Stimulated activated CD8-positive, alpha-beta memory T cell treated with anti-CD3 and anti-CD28 coated beads, Interleukin-4, amount 100 ng/mL, for 48 hours (primary cell): ENCODE measurements around the gene AP4M1.

Experiments
- DNase-seq: peaks from one replicate; pipeline ENCODE4 v3.0.0-alpha.2; 2020

Gene AP4M1

DNA sequence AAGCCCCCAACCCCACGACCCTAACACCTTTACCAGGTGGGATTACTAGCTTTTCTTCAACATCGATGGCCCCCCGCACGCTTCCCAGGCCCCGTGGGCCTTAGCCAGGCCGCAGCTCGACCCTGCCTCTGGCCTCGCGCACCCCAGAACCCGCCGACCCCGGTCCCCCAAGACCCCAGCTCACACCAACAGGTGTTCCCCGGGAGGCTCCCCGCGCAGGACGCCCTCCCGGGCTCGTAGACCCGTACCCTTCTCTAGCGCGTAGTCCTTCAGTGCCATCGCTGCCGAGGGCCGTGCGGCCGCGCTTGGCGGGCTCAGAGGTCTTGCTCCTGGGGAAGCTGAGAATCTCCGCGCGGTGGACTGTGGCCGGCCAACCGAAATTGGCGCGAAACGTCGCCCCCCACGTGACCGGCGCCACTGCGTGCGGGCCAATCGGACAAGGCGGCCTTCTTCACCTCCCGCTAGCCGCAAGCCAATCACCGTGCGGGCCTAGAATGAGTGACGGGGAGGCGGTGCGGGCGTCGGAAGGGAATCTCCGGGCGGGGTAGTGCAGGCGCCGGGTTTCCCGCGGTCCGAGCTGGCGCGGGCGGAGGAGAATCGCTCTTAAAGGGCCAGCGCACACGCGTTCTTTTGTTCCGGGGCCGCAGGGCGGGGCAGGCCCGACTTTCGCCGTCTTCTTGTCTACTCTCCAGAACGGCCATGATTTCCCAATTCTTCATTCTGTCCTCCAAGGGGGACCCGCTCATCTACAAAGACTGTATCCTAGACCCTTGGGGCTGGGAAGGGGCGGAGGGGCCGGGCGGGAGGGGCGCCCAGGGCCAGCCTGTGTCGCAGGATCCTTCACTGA, at the start of gene AP4M1, which contains the start of gene MCM7:
Gene AP4M1, plus strand, starts transcription at position 628 of the 847 bp plus-strand sequence. Its CDS starts 72 bp downstream, at position 700.
Gene MCM7, minus strand, starts transcription at position 382 of the 847 bp plus-strand sequence. Its CDS starts 103 bp downstream, at position 279.
- peak; percentile 98 for DNase-seq

- DNase-seq, result no peak
Measured at GRCh38 chr7:100053215-100053614, 48.2 kb upstream of the AP4M1 start.

GRCh38 chr7:100057006-100057405, 44.4 kb upstream of the AP4M1 start:
- DNase-seq, result no peak

- DNase-seq, result no peak
Measured at GRCh38 chr7:100059251-100059739, 42.1 kb upstream of the AP4M1 start.

- DNase-seq, result no peak
Measured at GRCh38 chr7:100061518-100062193, 39.8 kb upstream of the AP4M1 start.

DNA sequence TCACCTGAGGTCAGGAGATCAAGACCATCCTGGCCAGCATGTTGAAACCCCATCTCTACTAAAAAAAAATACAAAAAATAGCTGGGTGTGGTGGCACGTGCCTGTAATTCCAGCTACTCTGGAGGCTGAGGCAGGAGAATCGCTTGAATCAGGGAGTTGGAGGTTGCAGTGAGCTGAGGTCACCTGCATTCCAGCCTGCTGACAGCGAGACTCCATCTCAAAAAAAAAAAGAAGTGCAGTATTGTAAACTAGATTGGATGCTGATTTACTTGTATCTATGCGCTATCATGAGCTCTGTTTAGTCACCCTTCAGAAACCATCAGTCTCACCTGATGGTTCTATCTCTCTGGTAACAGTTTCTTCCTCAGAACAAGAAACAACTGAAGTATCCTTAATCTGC, 38.1 kb upstream of the AP4M1 start:
- no peak for DNase-seq

DNA sequence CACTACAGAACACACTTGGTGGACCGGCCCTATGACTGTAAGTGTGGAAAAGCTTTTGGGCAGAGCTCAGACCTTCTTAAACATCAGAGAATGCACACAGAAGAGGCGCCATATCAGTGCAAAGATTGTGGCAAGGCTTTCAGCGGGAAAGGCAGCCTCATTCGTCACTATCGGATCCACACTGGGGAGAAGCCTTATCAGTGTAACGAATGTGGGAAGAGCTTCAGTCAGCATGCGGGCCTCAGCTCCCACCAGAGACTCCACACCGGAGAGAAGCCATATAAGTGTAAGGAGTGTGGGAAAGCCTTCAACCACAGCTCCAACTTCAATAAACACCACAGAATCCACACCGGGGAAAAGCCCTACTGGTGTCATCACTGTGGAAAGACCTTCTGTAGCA, 37.3 kb upstream of the AP4M1 start:
- no peak for DNase-seq

DNA sequence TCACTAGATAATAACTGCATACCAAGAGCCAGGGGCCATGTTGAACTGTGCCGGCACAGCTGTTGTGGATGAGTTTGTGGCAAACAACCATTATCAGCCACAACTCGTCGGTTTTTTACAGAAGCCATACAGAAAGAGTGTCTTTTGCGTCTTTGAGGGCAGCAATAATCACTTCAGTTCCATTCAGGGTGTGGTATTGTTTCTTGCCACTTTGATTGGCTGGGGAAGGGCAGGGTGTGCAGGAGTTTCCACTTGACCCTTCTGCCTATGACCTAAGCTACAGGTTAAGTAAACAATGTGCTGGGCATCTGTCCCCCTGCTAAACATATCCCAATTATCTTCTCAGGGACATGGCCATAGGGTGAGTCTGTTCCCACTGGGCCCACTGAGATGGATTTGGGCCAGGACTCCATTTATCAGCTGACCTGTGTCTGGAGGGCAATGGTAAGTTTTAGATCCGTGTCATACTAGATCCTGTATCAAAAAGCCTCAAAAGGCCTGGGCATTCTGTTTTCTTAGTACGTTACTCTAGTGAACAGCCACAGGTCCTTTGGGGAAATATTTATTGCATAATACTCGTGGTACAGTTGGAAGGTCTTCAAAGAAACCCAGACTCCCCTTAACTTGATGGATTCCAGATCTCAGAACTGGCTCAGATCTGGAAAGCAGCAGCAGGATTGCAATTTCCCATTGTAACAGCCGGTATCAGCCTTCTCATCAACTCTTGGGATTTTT, 35.8 kb upstream of the AP4M1 start:
- no peak for DNase-seq

DNA sequence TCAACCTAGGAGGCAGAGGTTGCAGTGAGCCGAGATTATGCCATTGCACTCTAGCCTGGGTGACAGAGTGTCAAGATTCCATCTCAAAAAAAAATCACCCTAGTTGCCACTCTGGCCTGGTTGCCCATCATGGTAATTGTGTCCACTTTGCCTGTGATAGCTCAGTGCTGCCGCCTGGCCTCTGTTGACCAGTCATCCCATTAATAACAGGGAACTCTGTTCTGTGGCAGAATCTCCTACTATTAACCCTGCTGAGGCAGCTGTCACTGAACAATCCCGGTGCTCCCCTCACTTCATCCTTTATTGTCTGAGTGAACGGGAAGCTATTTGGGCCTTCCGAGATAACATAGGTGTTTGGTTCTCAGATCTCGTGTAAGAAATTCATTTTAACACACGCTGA, 34.5 kb upstream of the AP4M1 start:
- DNase-seq, result no peak

DNA sequence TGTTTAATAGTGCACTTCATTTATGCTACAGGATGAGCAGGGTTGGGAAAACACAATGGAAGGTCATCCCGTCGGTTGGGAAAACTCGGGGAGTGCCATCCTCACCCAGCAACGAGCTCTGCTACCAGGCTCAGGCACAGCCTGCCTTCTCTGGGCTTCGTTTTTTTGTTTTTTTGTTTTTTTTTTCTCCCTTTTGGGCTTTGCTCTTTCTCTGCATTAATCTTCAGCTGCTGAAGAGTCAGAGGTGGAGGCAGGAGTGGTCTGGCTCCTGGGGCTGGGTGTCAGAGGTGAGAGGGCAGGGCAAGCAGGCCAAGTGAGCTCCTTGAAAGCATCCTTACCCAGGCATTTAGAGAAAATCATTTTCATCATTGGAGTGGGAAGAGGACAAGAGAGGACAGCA, 31.5 kb upstream of the AP4M1 start:
- no peak for DNase-seq

DNA sequence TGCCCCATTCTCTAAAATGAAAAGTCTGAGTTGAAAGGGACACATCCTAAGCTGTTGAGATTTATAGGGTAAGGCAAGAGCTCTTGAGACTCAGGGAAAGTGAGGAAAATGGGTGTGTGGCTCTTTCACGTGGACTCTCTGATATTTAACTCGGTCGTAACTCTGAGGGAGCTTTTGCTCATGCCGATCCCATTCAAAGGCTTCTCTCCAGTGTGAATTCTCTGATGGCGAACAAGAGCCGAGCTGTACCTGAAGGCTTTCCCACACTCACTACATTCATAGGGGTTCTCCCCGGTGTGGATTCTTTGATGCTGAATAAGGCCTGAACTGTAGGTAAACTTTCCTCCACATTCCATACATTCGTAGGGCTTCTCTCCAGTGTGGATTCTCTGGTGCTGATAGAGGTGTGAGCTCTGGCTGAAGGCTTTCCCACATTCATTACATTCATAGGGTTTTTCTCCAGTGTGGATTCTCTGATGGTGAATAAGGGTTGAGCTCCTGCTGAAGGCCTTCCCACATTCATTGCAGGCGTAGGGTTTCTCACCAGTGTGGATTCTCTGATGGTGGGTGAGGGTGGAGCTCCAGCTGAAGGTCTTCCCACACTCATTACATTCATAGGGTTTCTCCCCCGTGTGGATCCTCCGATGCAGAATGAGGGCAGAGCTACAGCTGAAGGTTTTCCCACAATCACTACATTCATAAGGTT, 30.3 kb upstream of the AP4M1 start:
- DNase-seq, result no peak

- DNase-seq, result no peak
Measured at GRCh38 chr7:100072462-100072861, 29.0 kb upstream of the AP4M1 start.

GRCh38 chr7:100074841-100075240, 26.6 kb upstream of the AP4M1 start:
- DNase-seq, result no peak

DNA sequence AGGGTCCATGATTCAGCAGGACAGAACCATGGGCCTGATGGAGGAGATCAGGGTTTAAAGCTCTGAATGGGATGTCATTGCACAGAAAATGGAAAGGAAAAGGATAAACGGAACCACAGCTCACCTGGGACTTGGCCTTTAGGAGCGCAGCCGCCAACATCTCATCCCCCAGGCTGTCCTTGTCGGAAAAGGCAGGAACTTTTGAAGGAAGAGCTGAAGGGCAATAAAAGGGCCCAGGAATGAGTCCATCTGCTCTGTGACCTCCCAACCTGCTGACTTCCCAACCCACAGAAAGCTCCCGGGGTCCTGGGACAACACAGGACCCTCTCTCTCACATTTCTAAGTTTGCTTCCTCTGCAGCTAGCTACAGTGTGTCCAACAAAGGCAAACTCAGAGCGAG, 26.0 kb upstream of the AP4M1 start:
- DNase-seq, result no peak

DNA sequence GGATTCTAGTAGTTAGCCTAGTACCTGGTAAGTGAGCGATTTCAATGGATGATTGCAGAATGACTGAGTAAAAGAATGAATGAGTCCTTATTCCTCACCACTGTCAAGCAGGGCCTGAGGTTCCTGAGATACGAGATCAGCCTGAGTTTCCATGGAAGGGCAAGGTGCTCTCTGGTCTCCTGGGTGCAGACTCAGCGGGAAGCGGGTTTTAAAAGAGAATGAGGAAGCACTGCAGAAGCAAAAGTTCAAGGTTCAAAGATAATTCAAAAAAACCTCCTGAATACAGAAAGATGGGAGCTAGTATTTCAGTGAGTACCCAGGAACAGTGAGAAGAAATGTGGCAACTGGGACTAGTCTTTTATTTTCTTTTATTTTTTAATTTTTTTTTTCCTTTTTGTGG, 24.2 kb upstream of the AP4M1 start:
- DNase-seq, result no peak

DNA sequence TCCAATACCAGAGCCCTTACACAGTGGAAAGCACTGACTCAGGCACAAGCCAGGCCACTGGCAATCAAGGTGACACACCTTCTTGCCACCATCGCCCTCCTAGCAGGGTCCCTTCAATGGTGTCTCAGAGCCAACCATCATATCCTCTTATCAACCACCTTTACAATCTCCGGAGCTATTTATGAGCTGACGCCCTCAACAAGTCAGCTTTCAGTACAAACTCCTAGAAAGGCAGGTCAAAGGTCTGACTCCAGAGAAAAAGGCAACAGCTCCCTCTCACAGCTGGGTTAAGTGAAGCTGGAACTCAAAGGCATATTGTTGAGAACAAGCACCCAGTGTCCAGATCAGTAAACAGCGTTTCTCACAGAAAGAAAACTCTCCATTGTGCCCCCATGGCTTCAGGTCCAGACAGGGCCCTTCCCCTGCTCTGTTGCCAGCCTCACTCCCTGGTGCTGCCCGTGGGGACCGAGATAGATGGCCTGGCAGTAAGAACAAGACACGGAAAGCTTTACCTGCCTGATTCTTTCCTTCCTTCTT, 22.4 kb upstream of the AP4M1 start:
- DNase-seq, result no peak

DNA sequence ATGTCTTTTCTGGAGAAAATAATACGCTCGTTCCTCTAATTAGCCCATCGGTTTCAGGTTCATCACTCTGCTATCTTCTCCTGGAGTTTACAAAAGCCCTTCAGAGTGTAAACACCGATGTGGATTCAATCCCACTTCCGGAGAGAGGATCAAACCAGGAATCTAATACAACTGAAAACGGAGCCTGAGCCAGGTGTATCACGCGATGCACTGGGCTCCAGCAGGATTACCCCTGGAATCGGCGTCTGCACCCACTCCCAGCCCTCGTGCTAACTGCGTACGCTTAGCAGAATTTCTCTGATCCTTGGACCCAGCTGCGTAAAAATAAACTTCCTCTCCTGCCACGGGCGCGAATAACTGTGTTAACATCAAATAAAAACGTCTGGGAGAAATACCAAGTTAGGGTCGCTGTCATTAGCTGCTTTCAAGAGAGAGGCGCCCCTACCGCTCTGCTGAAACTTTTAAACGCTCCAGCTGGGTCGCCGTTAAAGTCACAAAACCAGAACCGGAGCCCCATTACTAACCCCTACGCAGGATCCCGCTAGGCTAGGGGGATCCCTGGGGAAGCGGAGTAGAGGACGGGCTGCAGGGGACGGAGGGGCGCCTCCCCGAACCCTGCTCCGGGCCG, 20.4 kb upstream of the AP4M1 start:
- no peak for DNase-seq

DNA sequence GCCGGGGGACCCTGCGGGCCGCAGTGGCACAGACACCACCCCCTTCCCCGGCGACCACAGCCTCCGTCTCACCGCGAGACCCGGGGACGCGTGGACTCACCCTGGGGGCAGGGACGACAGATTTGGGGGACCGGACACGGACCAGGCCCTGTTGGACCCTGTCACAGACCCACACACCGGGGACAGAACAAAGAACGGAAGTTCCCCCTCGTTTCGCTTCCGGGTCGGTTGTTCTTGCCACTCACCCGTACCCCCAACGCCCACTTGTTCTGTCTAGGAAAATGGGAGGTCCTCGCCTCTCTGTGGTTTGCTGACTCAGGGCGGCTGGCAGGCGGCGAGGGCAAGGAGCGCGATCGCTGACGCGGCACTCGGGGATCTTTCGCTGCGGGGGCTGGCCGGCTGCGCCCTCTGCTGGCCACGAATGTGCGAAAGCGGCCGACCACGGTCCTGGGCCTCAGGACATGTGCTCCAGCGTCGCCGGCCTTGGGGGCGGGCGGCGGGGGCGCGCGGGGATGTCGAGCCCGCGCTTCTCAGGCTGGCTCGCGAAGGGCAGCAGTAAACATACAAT, 19.8 kb upstream of the AP4M1 start, which contains the start of gene ZNF3:
Gene ZNF3, minus strand, starts transcription at position 189 of the 568 bp plus-strand sequence. CDS start 4,366 bp downstream, outside the sequence.
- peak; percentile 98 for DNase-seq

DNA sequence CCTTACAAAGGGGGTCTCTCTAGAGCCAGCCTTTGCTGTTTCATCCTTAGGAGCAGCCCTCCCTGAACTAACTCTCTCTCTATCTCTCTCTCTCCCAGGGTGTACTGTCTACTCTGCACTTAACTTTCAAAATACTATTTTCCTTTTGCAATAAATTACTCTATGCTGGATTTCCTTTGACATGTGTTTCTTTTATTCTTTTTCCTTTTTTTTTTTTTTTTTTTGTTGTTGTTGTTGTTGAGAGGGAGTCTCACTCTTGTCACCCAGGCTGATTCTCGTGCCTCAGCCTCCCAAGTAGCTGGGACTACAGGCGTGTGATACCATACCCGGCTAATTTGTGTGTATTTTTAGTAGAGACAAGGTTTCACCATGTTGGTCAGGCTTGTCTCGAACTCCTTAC, 18.5 kb upstream of the AP4M1 start:
- no peak for DNase-seq

- DNase-seq, result no peak
Measured at GRCh38 chr7:100085515-100085914, 15.9 kb upstream of the AP4M1 start.

DNA sequence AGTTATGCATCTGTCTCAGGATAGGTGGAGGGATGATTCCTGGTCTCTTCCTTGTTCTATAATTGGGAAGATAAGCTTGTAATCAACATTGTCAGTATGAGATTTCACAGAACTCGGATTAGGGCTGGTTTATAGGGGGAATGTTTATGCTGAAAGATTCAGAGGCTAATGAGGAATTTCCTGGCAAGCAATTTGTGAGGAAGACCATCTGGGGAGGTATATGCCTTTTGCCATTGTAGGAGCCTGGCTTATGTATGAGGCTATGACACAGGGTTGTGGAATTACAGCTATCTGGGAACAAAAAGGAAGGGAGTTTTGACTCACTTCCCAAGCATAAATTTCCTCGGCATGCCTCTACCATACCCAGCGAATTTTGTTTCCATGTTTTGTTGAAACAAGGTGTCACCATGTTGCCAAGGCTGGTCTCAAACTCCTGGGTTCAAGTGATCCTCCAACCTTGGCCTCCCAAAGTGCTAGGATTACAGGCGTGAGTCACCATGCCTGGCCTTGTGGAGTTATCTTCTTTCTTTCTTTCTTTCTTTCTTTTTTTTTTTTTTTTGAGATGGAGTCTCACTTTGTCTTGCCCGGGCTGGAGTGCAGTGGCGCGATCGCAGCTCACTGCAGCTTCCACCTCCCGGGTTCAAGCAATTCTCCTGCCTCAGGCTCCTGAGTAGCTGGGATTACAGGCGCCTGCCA, 14.2 kb upstream of the AP4M1 start:
- no peak for DNase-seq
